Measurements from ENCODE around the gene ZNF90. TPM values are rescaled to one million over a fixed set of nuclear protein-coding genes. Genes with fewer than 3 reads are reported as not detected.
"Not testable (repeated sequence)": the region's sequence is repeated elsewhere in the genome, so short reads cannot be mapped to it uniquely, and the experiment has no call there.

Gene ZNF90
- total RNA-seq, 1 experiment from 2014 or later, result not detected

- no peaks in the 10 kb centered on the region for H3K36me3 ChIP-seq (ENCODE audit: control insufficient read depth in 1 of 2, insufficient read depth in 2 of 2, low read length in 2 of 2)
- no TSS peak for BruUV-seq (replicated peaks)
- RAD21 ChIA-PET (ENCODE audit: low non-redundant PET in 1 of 2, low total read pairs in 2 of 2, uncharacterized antibody in 2 of 2, unreplicated experiment in 2 of 2), result no interaction called here
- H3K4me1 ChIP-seq (ENCODE audit: control insufficient read depth in 1 of 2, insufficient read depth in 2 of 2, low read length in 2 of 2), result no peaks in the 10 kb centered on the region
- H3K9ac ChIP-seq (ENCODE audit: low read length), result no peak overlapping the region
- no peaks in the 10 kb centered on the region for H3K27me3 ChIP-seq (ENCODE audit: insufficient read depth, low read length)
- H3K4me3 ChIP-seq (replicated peaks in 1 of 2; ENCODE audit: low read depth in 1 of 2, low read length in 2 of 2), result no peak overlapping the region
- no peak overlapping the region for H3K27ac ChIP-seq (ENCODE audit: low read depth, low read length)
- ATAC-seq, result no peak
- peaks cover 0 to 3% of the 10 kb centered on the region in 2 experiments; a peak in 2 of 4 replicates for H3K9me3 ChIP-seq (ENCODE audit: control insufficient read depth in 1 of 2, insufficient read depth in 1 of 2, low read depth in 1 of 2, low read length in 2 of 2)
- H3K79me2 ChIP-seq (ENCODE audit: insufficient read depth, low read length), result no peaks in the 10 kb centered on the region
- no peak overlapping the region for H3K4me2 ChIP-seq (ENCODE audit: low read length)
- H4K20me1 ChIP-seq (ENCODE audit: insufficient read depth), result no peaks in the 10 kb centered on the region
- DNase-seq (ENCODE audit: low read depth, low spot score), result no peak
- no peak for TF ChIP-seq POLR2AphosphoS5 (IDR thresholded peaks at IDR 0.05; ENCODE audit: low read depth, low read length)
- no peak for TF ChIP-seq ZNF274 (IDR thresholded peaks at IDR 0.05; ENCODE audit: low read depth, low read length)
- no peak overlapping the region for H2AFZ ChIP-seq (ENCODE audit: low read depth, low read length, poor library complexity, severe bottlenecking)
- intact Hi-C loops (cut with micrococcal nuclease), result no loop called here
- CTCF ChIA-PET, result no interaction called here
- POLR2A ChIA-PET, result no interaction called here
- no peaks in the 10 kb centered on the region for H3K9me2 ChIP-seq (ENCODE audit: insufficient read depth)
Measured at GRCh38 chr19:20051841-20052768, 25.7 kb upstream of the ZNF90 start.

GRCh38 chr19:20058738-20059137 lies 19.1 kb upstream of the ZNF90 start:
- H3K9ac ChIP-seq (ENCODE audit: low read length); H3K79me2 ChIP-seq (ENCODE audit: insufficient read depth, low read length); BruUV-seq (replicated peaks); ATAC-seq; POLR2A ChIA-PET; CTCF ChIA-PET; H2AFZ ChIP-seq (ENCODE audit: low read depth, low read length, poor library complexity, severe bottlenecking); RAD21 ChIA-PET (ENCODE audit: low non-redundant PET in 1 of 2, low total read pairs in 2 of 2, uncharacterized antibody in 2 of 2, unreplicated experiment in 2 of 2); H3K9me3 ChIP-seq (ENCODE audit: control insufficient read depth in 1 of 2, insufficient read depth in 1 of 2, low read depth in 1 of 2, low read length in 2 of 2); H3K4me3 ChIP-seq (replicated peaks in 1 of 2; ENCODE audit: low read depth in 1 of 2, low read length in 2 of 2); intact Hi-C loops (cut with micrococcal nuclease); H4K20me1 ChIP-seq (ENCODE audit: insufficient read depth); H3K27ac ChIP-seq (ENCODE audit: low read depth, low read length); H3K4me2 ChIP-seq (ENCODE audit: low read length); H3K27me3 ChIP-seq (ENCODE audit: insufficient read depth, low read length); DNase-seq (ENCODE audit: low read depth, low spot score); H3K9me2 ChIP-seq (ENCODE audit: insufficient read depth); H3K36me3 ChIP-seq (ENCODE audit: control insufficient read depth in 1 of 2, insufficient read depth in 2 of 2, low read length in 2 of 2); H3K4me1 ChIP-seq (ENCODE audit: control insufficient read depth in 1 of 2, insufficient read depth in 2 of 2, low read length in 2 of 2): not testable (repeated sequence)

Measured in HCT116 (cell line).